Transverse colon (tissue), 4 donors: ENCODE measurements around the gene UBASH3A.

ENCODE experiments used
- POLR2A ChIP-seq: fragments of 450-650 bp; IDR thresholded peaks from one replicate; pipeline ENCODE4 v1.6.1; 2016; ENCODE audit warnings: antibody characterized with exemption, mild to moderate bottlenecking, moderate library complexity
- POLR2AphosphoS5 ChIP-seq, 3 donors: sonication (generic); formaldehyde crosslinking; IDR thresholded peaks; one replicate each; pipeline ENCODE4 v1.6.1; 2016; ENCODE audit warnings: antibody characterized with exemption in 3 of 3
- TF ChIP-seq, protein P1 (sequence below), 5 experiments: fragments of 200-600 bp in 3 of 5; fragments of 450-650 bp in 2 of 5; sonication (generic) in 3 of 5; IDR thresholded peaks; 1 replicate in 2 of 5; 2 replicates in 3 of 5; pipeline ENCODE4 v1.5.1; 2016 to 2017; ENCODE audit warnings: antibody characterized with exemption in 5 of 5, inconsistent platforms in 3 of 5, mild to moderate bottlenecking in 2 of 5, moderate library complexity in 1 of 5

DNA sequence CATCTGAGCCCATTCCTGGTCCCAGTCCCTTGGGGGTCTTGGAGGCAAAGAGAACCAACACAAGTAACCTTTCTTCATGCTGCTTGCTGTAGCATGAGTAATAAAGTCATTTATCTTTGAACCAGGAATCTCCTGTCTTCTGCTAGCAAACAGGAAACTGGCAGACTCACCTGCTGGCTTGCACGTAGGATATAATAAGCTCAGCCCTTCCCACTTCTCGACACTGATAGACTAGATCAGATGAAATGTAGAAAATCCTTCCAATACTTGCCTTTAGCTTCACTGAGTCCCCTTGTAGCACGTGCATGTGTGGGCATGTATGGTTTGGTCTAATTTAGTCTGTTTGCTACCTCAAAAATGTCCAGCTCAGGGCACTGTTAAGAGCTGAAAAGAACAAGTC lies 46.4 kb upstream of the UBASH3A start:
- TF ChIP-seq POLR2AphosphoS5 (IDR thresholded peaks at IDR 0.05) (no peak), POLR2A (no peak)
- TF ChIP-seq, protein P1, sequence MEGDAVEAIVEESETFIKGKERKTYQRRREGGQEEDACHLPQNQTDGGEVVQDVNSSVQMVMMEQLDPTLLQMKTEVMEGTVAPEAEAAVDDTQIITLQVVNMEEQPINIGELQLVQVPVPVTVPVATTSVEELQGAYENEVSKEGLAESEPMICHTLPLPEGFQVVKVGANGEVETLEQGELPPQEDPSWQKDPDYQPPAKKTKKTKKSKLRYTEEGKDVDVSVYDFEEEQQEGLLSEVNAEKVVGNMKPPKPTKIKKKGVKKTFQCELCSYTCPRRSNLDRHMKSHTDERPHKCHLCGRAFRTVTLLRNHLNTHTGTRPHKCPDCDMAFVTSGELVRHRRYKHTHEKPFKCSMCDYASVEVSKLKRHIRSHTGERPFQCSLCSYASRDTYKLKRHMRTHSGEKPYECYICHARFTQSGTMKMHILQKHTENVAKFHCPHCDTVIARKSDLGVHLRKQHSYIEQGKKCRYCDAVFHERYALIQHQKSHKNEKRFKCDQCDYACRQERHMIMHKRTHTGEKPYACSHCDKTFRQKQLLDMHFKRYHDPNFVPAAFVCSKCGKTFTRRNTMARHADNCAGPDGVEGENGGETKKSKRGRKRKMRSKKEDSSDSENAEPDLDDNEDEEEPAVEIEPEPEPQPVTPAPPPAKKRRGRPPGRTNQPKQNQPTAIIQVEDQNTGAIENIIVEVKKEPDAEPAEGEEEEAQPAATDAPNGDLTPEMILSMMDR (IDR thresholded peaks at IDR 0.05) = no peak
